Islet precursor cell (in vitro differentiated cells): ENCODE data around the gene TCAF2.
"Not testable (repeated sequence)": the region's sequence is repeated elsewhere in the genome, so short reads cannot be mapped to it uniquely, and the experiment has no call there.

Experiments used
- DNase-seq: peaks from one replicate; pipeline ENCODE4 v3.0.0-alpha.2; 2018

TCAF2 gene

GRCh38 chr7:143620646-143621045 is at the start of gene TCAF2:
TSS of gene TCAF2 (plus strand) at chr7:143620974.
- not testable (repeated sequence) for DNase-seq

DNA sequence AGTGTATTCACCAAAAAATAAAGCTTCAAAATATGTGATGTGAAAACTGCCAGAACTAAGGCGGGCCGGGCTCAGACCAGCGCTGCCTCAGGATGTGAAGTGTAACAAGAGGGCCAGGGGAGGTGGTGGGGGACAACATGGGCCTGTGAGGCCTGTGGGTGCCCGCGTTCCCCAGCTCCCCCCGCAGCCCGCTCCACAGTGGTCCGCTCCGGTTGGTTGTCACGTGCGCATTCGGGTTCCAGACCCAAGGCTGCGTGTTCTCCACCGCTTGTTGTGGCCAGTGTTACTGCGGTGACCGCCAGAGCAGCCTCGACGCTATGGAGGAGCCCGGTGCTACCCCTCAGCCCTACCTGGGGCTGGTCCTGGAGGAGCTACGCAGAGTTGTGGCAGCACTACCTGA is 49.3 kb upstream of the TCAF2 start, which contains the start of gene CTAGE15:
TSS of gene CTAGE15 (plus strand) at position 301 of the 400 bp plus-strand sequence. CDS start at position 318, 17 bp downstream.
- not testable (repeated sequence) for DNase-seq

DNA sequence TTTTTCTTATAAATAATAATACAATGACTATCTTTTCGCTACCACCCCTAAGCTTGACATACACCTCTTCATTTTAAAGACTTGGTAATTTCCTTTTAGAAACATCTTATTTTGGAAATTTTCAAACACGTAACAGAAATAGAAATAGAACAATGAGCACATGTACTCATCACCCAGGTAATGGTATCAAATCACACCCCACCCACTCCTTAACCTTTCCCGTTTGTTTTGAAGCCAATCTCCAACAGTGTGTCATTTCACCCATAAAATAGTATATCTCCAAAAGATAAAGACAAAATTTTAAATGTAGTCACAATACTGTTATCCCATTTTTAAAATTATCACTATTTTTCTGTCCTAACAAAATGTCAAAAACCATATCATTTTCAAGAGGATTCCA is 32.6 kb upstream of the TCAF2 start:
- not testable (repeated sequence) for DNase-seq

DNA sequence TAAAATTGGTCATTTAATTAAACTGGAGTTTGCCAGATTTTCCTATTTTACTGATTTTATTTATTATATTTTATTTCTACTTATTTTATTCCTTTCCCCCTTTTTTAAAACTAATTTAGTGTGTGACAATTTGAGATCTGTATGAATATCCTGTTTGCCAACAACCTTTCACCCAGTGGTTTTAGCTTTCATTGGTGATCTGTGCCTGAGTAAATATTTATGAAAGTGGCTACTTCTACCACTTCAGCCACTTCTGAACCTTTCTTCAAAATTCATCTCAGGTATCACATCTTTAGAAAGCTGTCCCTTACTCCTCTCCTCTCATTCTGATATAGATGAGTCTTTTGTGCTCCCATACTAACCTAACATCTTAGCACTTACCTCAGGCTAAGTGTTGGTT is 30.9 kb upstream of the TCAF2 start:
- DNase-seq = not testable (repeated sequence)

DNA sequence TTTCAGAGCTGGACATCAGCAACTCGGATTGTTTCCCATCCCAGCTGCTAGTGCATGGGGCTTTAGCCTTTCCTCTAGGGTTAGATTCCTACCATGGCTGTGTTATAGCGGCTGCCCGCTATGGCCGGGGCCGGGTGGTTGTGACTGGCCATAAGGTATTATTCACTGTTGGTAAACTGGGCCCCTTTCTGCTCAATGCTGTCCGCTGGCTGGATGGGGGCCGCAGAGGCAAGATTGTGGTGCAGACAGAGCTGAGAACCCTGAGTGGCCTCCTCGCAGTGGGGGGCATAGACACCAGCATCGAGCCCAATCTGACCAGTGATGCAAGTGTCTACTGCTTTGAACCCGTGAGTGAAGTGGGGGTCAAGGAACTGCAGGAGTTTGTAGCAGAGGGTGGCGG is 22.7 kb upstream of the TCAF2 start:
- not testable (repeated sequence) for DNase-seq

DNA sequence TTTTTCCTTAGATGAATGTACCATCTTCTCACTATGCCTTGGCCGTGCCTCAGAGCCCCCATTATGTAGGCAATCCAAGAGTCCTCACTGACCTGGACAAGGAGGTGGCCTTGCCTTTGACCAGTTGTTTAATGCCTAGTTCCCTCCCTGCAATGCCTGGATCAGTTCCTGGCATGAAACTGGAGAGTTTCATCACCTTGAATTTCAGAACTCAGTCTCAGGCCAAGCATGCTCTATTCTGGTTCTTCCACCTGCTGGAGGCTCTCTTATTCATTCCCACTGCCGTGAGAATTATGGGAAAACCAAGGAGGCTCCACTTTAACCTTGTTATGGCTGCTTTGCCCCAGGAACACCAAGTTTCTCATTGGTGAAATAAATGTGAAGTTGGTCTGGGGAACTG is 17.2 kb upstream of the TCAF2 start:
- DNase-seq = not testable (repeated sequence)

- not testable (repeated sequence) for DNase-seq
Measured at GRCh38 chr7:143606088-143606487, 14.7 kb upstream of the TCAF2 start.

- not testable (repeated sequence) for DNase-seq
Measured at GRCh38 chr7:143615545-143615944, 5.2 kb upstream of the TCAF2 start.

- not testable (repeated sequence) for DNase-seq
Measured at GRCh38 chr7:143617204-143617603, 3.6 kb upstream of the TCAF2 start.

GRCh38 chr7:143620058-143620457 is 716 bp upstream of the TCAF2 start:
- not testable (repeated sequence) for DNase-seq

DNA sequence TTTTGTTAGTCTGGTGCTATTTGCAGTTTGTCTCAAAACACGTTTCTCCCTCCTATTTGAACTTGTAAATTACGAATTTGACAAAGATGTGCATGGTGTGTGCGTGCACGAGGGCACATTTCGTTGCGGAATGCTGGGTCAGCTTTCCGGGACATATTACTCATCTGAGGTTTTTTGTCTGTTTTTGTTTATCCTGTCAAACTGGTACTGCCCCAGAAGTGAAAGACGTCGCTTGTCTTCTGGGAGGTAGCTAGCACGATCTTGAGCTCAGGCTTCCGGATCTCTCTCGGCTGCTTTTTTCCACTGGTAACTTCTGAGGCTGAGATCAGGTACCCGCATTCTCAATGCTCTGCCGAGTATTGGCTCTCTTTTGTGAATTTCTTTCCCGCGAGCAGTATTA is 401 bp downstream of the TCAF2 start:
- not testable (repeated sequence) for DNase-seq

DNA sequence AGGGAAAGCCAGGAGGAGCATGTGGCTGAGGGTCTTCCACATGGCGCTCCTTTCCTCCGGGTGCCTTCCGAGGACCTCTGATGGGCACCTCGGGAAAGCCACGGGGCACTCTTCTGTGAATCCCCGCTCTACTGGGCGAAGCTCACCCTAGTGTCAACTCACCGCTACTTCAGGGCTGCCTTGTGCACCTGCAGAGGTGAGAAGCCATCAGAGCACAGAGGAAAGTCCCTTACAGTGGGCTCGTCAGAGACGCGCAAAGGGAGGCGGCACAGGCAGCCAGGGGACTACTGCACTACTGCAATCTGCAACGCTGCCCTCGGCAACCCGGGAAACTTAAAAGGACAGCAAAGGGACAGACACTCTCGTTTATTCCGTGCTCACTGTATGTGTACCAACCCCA is 1.4 kb downstream of the TCAF2 start:
- DNase-seq = not testable (repeated sequence)

DNA sequence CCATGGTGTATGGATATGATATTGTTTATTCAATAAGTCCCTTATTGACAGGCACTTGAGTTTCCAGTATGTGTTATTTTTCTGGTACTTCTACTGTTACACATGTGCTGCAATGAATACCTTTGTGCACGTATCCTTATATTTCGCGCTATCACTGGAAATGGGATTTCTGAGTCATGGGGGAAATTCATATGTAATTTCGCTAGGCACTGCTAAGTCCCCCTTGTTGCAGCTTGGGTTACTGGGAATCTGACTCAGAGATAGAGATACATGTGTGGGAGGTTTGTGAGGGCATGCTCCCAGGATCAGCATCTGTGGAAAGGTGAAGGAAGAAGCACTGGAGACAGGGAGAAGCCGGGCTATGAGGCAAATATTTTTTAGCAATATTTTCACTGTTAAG is 9.9 kb downstream of the TCAF2 start:
- not testable (repeated sequence) for DNase-seq

GRCh38 chr7:143632506-143632905 is 11.7 kb downstream of the TCAF2 start:
- not testable (repeated sequence) for DNase-seq

DNA sequence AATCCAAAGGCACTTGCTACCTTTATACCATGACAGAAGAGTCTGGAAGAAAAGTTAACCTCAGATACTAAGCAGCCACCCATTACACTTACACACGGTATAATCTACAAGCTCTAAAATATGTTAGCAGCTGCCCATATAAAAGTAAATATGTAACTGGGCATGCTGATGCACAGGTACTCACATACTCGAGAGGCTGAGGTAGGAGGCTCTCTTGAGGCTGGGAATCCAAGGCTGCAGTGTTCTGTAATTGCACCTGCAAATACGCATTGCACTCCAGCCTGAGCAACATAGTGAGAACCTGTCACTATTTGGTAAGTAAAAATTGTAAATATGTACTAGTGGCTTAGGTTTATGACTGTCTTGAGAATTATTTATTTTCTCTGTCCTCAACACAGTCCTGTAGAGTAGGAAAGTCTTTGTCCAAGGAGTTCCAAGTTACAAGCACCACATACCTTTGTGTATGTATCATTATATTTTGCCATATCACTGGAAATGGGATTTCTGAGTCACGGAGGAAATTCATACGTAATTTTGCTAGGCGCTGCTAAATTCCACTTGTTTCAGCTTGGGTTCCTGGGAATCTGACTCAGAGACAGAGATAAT is 12.3 kb downstream of the TCAF2 start:
- not testable (repeated sequence) for DNase-seq

DNA sequence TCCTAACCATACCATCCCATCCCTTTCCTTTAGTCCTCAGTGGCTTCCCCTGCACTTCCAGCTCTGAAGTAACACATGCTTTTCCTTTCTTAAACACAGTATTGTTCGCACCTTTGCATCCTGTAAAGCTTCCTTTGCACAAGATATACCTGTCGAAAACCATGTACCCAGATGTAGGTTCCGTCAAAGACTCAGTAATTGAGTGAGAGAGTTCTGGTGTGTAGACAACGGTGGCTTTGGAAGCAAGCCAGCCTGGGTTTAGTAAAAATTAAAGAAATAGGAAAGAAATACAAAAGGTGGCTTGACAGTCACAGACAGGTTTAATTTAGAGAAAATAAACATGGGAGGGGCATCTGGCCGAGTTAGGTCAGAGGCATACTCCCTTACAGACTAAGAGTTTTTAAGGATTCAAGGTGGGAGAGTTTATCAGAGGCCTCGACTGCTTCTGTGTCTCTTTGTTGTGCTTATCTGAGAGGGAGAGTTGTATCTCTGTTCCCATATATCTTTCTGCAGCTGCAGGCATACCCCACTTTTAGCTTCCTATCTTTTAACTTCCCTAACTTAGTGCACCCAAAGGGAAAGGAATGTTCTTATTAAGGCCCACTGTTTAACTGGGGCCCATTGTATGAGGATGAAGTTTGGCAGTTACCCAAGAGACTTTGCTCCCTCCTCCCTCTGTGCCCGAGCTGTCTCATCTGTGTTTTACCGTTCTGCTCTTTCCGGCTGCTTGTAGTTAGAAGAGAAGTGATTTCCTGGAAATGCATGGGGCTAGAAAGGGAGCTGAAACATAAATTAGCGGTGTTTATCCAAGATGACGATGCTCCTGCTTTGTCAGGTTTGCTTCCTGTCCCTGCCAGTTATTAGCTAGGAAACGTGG is 14.8 kb downstream of the TCAF2 start:
- not testable (repeated sequence) for DNase-seq

DNA sequence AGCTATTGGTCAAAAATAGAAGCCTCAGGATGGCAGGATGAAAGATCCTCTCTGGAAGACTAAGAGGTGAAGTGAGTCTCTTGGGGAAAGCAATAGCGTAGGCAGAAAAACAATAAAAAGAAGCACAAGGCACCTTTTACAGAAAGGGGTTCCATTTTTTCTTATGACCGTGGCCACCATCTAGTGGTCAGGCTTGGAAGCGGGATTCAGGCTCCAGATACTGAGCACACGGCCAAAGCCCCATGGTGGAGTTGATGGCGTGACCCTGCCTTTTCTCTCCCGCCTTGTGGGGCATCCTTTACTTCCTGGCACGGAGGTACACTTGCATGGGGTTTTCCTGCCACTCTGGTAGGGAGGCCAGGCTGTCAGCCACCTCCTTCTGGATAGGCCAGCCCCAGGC is 18.6 kb downstream of the TCAF2 start:
- DNase-seq = not testable (repeated sequence)

GRCh38 chr7:143640528-143641189 is 19.9 kb downstream of the TCAF2 start:
- DNase-seq = not testable (repeated sequence)

GRCh38 chr7:143646598-143646997 is 25.8 kb downstream of the TCAF2 start:
- DNase-seq = not testable (repeated sequence)

- not testable (repeated sequence) for DNase-seq
Measured at GRCh38 chr7:143649902-143650301, 29.1 kb downstream of the TCAF2 start.

GRCh38 chr7:143650447-143650846 is 29.7 kb downstream of the TCAF2 start:
- DNase-seq = not testable (repeated sequence)
